Measurements from ENCODE around the gene SRMS. TPM values are rescaled to one million over a fixed set of nuclear protein-coding genes. Genes with fewer than 3 reads are reported as not detected.

Gene SRMS
- total RNA-seq, 4 donors from 2014 or later, result not detected

DNA sequence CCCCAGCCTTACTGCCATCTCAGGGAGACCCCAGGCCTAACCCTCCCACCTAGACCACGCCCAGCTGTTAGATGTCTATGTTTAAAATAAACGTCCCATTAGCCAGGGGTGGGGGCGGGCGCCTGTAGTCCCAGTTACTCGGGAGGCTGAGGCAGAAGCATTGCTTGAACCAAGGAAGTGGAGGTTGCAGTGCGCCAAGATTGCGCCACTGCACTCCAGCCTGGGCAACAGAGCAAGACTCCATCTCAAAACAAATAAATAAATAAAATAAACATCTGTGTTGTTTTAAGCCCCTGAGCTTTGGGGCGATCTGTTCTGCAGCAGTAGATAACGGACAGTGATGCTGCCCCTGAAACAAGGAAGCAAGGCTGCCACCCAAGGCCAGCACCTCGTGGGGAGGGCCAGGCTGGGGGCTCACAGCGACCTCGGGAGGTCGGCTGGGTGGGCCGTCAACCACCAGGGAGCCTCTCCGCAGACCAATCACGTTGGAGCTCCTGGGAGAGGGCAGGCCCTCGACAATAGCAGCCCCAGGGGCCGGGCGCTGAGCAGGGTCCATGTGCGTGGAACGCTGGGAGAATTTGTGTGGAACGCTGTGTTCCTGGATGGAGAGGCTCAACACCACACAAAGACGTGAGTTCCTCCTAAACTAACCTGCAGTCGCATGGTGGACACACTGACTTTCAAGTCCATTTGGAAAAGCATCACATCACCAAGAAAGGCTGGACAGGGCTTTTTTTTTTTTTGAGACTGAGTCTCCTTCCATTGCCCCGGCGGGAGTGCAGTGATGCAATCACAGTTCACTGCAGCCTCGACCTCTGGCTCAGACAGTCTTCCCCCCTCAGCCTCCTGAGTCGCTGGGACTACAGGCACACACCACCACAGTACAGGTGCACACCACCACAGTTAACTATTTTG lies 27.5 kb upstream of the SRMS start:
- H3K4me1 ChIP-seq, result peaks cover 0 to 27% (median 12%) of the 10 kb centered on the region in 4 donors
- no peak for DNase-seq (ENCODE audit: low spot score in 2 of 2)
- peak overlapping the region in 1 of 4 donors; percentile 84 for H3K4me3 ChIP-seq
- H3K9me3 ChIP-seq, result no peaks in the 10 kb centered on the region
- 65 to 67% methylated on average over 27 to 28 of the region's 28 CpGs for WGBS, 2 donors
- TF ChIP-seq EP300 (IDR thresholded peaks at IDR 0.05) (no peak), CTCF (IDR thresholded peaks at IDR 0.05) (no peak), POLR2A (IDR thresholded peaks at IDR 0.05) (no peak)
- peaks cover 0 to 15% (median 0%) of the 10 kb centered on the region in 3 donors for H3K36me3 ChIP-seq
- H3K27me3 ChIP-seq, result peaks cover 0 to 4% of the 10 kb centered on the region in 2 donors
- H3K27ac ChIP-seq, result peak overlapping the region in 3 of 4 donors; percentile 69 to 92 (median 90)

- Histone ChIP-seq H3K4me3 (peak within 1 kb of the TSS; percentile 69 to 89 (median 82)), H3K36me3 (peaks cover 0 to 19% (median 0%) of the 10 kb centered on the region in 3 donors), H3K27ac (peak within 1 kb of the TSS; percentile 67 to 92 (median 80)), H3K4me1 (peaks cover 0 to 27% (median 12%) of the 10 kb centered on the region in 4 donors), H3K9me3 (no peaks in the 10 kb centered on the region), H3K27me3 (peaks cover 0 to 3% of the 10 kb centered on the region in 2 donors)
- peak; percentile 47 to 63 for DNase-seq (ENCODE audit: low spot score in 2 of 2)
- 17 to 83% methylated on average over 3 to 5 of the region's 40 CpGs for WGBS, 2 donors
- TF ChIP-seq CTCF (IDR thresholded peaks at IDR 0.05) (no peak), POLR2A (IDR thresholded peaks at IDR 0.05) (no peak), EP300 (IDR thresholded peaks at IDR 0.05) (peak in 1 of 2 donors; percentile 55)
Measured at GRCh38 chr20:63574156-63574828, 26.7 kb upstream of the SRMS start, which contains the start of gene HELZ2. HELZ2 (minus strand) TSS chr20:63574239; CDS start chr20:63572385, 1,854 bp downstream.

DNA sequence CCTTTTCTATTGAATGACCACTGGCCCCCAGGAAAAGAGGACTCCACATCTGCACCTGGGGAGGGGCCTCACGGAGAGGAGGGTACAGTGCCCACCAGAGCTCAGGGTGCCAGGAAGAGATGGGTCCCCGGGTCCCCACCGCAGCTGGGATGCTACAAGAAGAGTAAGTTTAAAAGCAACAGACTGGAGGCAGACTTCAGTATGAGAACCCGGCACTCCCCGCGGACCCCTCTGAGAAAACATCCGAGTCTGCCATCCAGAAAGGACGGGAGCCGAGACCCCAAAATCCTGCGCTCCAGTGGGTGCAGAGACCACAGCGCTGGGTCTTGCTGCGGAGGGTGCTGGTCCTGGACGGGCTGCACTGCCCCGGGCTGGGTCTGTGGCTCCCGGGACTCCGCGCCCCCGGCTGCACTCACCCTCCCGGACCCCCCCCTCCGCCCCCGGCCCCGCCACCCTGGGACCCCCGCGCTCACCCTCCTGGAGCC lies 26.1 kb upstream of the SRMS start:
- Histone ChIP-seq H3K9me3 (no peaks in the 10 kb centered on the region), H3K27me3 (no peaks in the 10 kb centered on the region), H3K27ac (peak overlapping the region; percentile 67 to 92 (median 80)), H3K36me3 (peaks cover 0 to 25% (median 0%) of the 10 kb centered on the region in 3 donors), H3K4me3 (peak overlapping the region; percentile 69 to 89 (median 82)), H3K4me1 (peaks cover 0 to 27% (median 12%) of the 10 kb centered on the region in 4 donors)
- TF ChIP-seq EP300 (IDR thresholded peaks at IDR 0.05) (no peak), POLR2A (IDR thresholded peaks at IDR 0.05) (no peak)
- WGBS, 2 donors, result 1 to 2% methylated on average over 14 to 19 of the region's 24 CpGs
- DNase-seq (ENCODE audit: low spot score in 2 of 2), result no peak

DNA sequence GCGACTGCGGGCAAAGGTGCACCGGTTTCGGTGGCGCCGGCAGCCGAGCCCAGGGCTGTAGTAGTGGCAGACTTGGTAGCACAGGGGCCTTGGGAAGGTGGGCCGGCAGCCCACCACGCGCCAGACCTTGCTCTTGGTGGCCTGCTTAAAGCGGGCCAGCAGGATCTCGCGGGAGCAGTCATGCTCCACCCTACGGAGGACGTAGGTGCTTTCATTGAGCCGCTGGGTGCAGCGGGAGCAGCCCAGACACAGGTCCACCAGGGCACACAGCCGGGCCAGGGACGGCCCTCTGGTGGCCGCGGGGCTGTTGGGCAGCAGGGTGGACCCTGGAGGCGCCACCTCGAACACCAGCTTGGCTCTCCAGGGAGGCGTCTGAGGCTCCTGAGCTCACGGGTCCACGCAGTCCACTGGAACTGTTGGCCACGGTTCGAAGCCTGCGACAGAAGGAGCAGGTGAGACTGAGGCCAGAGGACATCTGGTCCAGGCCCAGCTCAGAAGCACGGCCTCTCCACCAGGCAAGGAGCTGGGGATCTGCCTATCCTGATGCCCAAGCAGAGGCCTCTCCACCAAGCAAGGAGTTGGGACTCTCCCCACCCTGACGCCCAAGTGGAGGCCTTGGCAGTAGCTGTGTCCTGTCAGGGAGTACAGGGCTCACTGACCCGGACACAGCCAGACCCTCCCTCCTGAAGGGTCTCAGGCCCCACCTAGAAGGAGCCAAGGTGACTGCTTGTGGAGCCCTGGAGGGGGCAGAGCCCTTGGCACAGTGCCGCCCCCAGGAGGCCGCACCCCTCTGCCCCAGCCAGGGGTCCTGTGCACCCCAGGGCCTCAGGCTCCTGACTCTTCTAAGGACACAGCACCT lies 25.5 kb upstream of the SRMS start:
- DNase-seq (ENCODE audit: low spot score in 2 of 2), result no peak
- H3K9me3 ChIP-seq, result no peaks in the 10 kb centered on the region
- no peaks in the 10 kb centered on the region for H3K27me3 ChIP-seq
- TF ChIP-seq POLR2A (IDR thresholded peaks at IDR 0.05), result no peak
- TF ChIP-seq CTCF (IDR thresholded peaks at IDR 0.05), result no peak
- no peak for TF ChIP-seq EP300 (IDR thresholded peaks at IDR 0.05)
- H3K36me3 ChIP-seq, result peaks cover 0 to 32% (median 0%) of the 10 kb centered on the region in 3 donors
- H3K4me1 ChIP-seq, result peaks cover 0 to 27% (median 12%) of the 10 kb centered on the region in 4 donors
- H3K4me3 ChIP-seq, result peak overlapping the region; percentile 69 to 89 (median 82)
- 83 to 88% methylated on average over 17 to 25 of the region's 34 CpGs for WGBS, 2 donors
- peak overlapping the region; percentile 67 to 92 (median 80) for H3K27ac ChIP-seq
